NOMO-1 treated with DMSO at 0.1 percent for 48 hours (cell line): ENCODE measurements around the gene HOGA1.
"Not testable (repeated sequence)": the region's sequence is repeated elsewhere in the genome, so short reads cannot be mapped to it uniquely, and the experiment has no call there.

ENCODE experiments used
- DNase-seq: peaks from one replicate; lab custom pipeline; 2025; ENCODE audit not compliant: unreplicated experiment; lab: John Stamatoyannopoulos, UW

The HOGA1 gene

DNA sequence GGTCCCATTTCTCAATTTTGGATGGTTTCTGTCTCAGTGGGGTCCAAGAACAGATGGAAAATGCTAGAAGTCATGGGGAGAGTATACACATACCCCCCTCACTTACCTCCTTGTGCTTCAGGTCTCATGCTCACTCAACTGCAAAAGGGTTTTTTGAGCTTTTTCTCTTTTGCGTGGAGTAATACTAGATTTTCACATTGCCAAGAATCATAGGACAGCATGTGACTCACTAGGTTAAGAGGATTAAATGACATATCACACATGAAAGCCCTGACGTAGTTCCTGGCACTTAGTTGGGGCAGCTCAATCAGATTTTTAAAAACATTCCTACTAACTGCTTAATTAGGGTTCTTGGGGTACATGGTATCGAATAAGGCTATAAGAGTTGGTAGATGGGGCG is 60.7 kb downstream of the HOGA1 start:
- DNase-seq = no peak

DNA sequence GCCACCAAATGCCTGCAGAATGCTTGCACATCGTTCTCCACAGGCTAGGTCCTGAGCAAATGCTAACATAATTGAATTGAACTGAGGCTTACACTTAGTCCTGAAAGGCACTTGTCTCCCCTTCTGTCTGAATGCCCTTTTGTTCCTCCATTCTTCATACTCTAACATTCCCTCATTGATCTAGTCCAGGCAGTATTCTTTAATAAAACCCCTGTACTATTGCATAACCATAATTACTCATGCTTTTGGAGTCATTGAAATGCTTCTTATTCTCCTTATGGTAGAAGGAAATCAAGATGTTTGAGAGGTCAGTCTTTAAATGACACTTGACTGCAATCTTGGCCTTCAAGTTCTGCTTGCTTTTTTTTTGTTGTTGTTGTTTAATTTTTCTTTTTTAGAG is 63.4 kb downstream of the HOGA1 start:
- peak; percentile 10 for DNase-seq

DNA sequence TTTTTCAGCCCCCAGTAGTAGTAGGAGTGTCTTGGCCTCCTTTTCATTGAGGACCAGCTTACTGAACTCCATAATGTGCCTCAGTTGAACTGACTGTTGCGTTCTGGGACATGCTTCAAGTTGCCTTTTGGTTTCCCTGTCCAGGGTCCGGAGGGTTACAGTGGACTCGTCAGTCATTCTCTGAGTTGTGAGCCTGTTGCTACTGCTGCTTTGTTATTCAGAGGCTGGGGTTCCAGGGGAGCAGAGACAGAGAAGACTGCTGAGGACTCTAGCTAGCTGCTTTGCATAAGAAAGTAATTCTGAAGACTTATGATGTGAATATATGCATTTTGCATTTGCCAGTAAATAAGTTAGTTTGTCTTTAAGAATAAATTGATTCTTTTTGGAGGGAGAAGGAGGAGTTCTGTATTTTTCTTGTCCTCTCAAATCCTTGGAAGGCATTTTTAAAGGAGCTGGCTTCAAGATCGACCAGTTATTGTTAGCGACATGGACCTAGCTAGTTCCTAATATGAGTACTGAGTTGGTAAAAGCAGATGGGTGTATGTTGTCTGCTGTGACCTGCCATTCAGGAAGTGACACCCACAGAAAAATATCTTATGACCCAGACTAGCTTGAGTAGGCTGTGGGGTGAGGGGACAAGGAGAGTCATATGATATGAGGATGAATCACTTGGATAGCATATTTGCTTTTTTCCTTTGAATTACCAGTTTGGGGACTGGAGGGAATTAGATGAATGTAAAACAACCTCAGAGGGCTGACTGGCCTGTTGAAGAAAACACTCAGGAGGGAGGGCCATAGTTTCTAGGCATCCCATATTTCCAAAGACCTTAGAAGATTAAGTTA is 64.6 kb downstream of the HOGA1 start:
- peak; percentile 41 for DNase-seq

DNA sequence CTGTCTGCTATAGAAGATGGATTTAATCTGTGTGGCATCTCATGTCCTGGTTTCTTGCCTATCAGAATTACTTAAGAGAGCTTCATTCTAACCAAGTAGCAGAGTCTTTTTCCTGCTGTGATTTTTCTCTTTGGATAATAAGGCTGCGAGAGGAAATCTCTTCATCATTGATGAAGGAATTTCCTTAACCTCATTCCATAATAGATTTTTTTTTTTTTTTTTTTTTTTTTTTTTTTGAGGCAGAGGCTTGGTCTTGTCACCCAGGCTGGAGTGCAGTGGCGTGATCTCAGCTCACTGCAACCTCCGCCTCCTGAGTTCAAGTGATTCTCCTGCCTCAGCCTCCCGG is 65.2 kb downstream of the HOGA1 start:
- DNase-seq = not testable (repeated sequence)

DNA sequence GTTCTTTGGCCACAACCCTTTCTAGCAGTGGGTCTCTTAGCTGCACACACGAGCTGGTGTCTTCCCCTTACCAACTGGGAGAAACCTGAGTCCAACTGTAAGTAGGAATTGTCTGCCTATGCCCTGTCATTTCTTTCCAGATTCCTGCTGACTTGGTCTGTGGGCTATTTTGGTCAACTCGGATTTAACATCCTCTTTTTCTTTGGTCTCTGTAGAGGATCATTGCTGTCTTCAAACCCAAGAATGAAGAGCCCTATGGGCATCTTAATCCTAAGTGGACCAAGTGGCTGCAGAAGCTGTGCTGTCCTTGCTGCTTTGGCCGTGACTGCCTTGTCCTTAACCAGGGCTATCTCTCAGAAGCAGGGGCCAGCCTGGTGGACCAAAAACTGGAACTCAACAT is 66.5 kb downstream of the HOGA1 start:
- DNase-seq = no peak

GRCh38 chr10:97651773-97652172 is 67.6 kb downstream of the HOGA1 start:
- no peak for DNase-seq

GRCh38 chr10:97656777-97657176 is 72.6 kb downstream of the HOGA1 start:
- DNase-seq = peak; percentile 35

- no peak for DNase-seq
Measured at GRCh38 chr10:97659589-97659988, 75.4 kb downstream of the HOGA1 start.
